Stimulated activated CD8-positive, alpha-beta memory T cell treated with anti-CD3 and anti-CD28 coated beads, Interleukin-15, amount 100 ng/mL, for 1 hour (primary cell): ENCODE data around the gene LRRC8D.
"Not testable (repeated sequence)": the region's sequence is repeated elsewhere in the genome, so short reads cannot be mapped to it uniquely, and the experiment has no call there.

Experiments used
- DNase-seq: peaks from one replicate; pipeline ENCODE4 v3.0.0-alpha.2; 2020; ENCODE audit warnings: low read depth

The LRRC8D gene

DNA sequence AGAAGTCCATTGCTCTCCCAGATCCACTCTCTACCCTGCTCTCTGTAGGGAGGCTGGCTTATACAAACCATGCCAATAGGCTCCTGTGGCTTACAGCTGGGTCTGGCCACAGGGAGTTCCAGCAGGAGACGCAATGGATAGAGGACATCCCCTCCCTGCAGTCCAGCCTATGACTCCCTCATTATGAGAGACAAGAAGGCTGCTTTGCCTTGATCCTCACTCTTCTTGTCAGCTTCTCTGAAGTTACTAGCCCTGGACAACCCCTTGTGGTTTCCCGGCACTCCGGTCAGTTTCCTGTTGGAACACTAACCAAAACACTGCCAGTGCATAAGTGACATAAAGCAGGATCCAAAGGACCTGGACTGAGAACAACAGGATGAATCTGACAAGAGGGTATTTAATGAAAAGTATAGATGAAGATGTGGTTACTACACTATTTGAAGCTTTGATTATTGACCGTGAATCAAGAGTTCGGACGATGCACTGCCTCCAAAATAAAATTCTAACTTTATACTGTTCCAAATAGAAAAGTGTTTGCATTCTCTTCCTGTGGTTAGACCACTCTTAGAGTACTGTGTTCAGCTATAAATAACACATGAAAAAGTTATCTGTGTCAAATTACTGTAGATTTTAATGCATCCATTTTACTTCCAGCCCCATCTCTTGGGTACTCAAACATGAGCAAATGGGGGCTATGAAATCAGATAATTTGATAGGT is 141.4 kb downstream of the LRRC8D start:
- no peak for DNase-seq

DNA sequence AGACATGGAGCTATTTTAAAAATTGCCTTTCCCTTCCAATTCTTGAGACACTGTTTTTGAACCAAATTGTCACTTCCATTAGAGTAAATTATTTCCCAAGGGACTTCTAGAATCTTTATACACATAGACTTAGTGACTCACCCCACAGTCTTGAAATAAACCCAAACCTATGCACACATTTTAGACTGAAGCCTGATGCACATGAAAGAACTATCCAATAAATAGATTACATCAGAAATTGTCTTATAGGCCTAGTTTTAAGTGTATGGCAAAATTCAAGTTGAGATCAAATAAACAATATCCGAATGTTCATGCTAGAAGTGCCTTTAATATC is 141.9 kb downstream of the LRRC8D start:
- no peak for DNase-seq

DNA sequence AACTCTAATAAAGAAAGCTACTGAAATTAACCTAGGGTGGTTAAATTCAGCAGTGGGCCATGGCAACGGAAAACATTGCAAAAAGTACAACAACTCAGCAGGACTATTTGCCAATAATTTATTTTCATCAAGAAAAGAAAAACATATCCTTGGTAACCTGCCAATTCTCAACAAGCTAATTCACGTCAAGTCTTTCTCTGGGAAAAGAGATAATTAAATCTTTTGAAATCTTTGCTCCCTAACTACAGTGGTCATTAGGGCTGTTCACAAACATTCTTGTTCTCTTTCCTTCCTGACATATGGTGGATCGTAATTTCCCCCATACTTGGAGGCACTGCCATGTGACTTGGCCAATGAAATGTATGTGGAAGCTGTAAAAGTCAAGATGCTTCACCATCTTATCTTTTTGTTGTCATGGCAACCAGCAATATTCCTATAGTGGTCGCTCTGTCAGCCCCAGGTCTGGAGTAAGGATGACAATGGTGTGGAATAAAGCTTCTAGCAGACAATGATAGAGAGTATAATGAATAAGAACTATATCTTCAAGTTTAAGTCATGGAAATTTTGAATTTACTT is 144.4 kb downstream of the LRRC8D start:
- DNase-seq = no peak

DNA sequence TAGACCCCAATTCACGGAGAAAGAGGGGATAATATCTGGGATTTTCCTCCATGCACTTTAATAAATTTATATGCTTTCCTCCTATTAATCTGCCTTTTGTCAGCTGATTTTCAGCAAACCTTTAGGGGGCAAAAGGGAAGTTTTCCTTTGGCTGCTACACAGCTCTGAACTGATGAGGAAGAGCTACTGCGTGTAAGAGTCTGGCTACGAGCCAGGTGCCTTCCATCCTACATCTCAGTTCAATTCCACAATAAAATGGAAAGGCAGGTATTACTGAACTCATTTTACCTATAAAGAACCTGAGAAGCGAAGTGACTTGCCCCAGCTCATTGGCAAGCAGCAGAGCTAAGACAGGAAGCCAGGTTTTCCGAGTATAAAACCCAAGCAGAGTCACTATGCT is 145.8 kb downstream of the LRRC8D start:
- no peak for DNase-seq

DNA sequence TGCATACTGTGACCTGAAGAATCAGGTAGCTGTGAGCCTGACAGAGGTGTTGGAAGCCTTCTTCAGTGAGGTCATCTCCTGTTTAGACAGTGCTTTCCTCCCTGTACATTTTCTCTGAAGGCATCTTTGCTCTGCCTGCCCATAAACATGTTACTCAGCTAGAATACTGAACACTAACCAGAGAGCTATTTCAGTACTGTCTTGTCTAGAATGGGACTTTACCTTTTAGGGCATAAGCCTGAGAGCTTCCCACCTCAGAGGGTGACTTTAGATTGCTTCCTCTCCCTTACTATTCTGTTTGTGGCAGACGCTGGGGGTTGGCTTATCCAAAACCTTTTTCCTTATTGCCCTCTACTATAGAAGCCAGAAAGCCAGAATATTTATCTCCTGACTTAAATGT is 150.8 kb downstream of the LRRC8D start:
- no peak for DNase-seq

- DNase-seq = no peak
Measured at GRCh38 chr1:89972024-89972423, 151.2 kb downstream of the LRRC8D start.

GRCh38 chr1:89973471-89974127 is 152.8 kb downstream of the LRRC8D start:
- no peak for DNase-seq

DNA sequence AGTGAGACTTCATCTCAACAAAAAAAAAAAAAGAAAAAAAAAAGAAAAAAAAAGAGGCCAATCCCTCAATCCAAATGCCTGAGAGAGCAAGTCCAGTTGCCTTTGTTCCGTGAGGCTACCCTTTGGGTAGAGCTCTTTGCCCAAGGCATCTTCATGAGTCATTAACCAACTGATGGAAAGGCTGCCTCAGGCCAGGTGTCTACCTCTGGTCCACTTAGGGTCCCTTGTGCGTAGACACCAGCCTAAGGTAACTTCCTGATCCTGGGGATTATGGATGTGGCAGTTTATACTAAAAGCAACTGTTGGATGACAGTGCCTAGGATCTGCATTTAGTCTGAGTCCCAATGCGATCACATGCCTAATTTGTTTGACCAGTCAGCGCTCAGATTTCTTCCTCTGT is 153.4 kb downstream of the LRRC8D start:
- DNase-seq = no peak

GRCh38 chr1:89974696-89975470 is 154.1 kb downstream of the LRRC8D start:
- DNase-seq = no peak

GRCh38 chr1:89975540-89976125 is 154.8 kb downstream of the LRRC8D start:
- no peak for DNase-seq

DNA sequence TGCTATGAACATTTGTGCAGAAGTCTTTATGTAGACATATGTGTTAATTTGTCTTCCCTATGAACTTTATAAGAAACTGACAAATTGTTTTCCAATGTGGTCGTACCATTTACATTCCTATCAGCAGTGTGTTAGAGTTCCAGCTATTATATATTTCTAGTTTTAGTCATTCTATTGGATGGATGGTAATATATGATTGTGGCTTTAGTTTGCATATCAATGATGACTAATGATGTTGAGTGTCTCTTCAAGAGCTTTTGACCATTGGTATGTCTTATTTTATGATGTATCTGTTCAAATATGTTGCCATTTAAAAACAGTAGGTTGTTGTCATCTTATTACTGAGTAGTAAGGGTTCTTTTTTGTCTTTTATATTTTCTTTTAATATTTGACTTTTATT is 157.9 kb downstream of the LRRC8D start:
- no peak for DNase-seq

DNA sequence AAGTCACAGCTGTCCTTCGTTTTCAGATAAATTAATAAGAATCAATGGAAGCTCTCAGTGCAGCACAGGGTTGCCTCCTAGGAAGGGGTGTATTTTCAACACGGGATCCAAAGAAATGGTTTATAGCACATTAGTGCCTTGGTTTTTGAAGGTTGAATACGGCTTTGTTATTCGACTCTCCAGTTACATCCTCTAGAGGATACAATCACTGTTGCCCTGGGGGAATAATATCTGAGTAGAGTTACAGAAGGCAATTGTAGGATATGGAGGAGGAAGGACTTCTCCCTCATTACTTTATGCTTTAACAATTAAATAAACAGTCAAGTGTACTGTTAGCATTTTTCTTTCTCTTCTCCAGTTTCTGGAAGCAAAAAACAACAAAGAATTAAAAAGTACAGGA is 159.8 kb downstream of the LRRC8D start:
- DNase-seq = no peak

DNA sequence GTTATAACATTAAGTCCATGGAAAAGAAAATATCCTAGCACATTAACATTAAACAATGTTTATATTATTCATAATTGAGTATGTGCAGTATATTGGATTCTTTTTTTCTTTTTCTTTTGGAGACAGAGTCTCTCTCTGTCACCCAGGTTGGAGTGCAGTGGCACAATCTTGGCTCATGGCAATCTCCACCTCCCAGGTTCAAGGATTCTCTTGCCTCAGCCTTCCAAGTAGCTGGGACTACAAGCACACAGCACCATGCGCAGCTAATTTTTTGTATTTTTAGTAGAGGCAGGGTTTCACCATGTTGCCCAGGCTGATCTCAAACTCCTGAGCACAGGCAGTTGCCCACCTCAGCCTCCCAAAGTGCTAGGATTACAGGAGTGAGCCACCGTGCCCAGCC is 162.0 kb downstream of the LRRC8D start:
- DNase-seq = not testable (repeated sequence)

DNA sequence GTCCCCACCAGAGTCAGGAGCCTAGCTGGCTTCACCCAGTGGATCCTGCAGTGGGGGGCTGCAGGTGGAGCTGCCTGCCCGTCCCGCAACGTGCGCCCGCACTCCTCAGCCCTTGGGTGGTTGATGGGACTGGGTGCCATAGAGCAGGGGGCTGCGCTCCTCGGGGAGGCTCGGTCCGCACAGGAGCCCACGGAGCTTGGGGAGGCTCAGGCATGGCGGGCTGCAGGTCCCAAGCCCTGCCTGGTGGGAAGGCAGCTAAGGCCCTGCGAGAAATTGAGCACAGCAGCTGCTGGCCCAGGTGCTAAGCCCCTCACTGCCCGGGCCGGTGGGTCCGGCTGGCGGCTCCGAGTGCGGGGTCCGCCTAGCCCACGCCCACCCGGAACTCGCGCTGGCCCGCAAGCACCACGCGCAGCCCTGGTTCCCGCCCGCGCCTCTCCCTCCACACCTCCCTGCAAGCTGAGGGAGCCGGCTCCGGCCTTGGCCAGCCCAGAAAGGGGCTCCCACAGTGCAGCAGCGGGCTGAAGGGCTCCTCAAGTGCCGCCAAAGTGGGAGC is 163.8 kb downstream of the LRRC8D start:
- DNase-seq = not testable (repeated sequence)

DNA sequence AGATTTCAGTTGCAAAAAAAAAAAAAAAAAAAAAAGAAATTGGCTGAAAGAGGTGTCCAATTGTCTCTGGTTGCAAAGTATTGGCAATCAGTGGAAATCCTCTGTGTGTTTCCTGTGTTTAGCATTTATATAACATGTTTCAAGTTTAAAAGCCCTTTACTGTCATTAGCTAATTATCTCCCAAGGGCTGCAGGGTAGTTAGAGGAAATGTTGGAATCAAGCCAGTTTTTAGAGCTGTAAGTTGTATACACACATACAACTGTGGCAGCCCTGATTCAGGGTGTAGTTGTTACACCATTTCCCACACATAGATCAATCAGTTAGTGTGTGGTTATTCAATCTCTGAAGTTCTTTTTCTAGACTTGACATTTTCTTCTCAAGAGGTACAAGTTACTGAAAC is 165.2 kb downstream of the LRRC8D start:
- no peak for DNase-seq
